GM18519 (cell line): ENCODE results near the gene BICDL1.
A peak's percentile ranks its signal among the peaks of the same experiment; 100 is the strongest.
"Not testable (repeated sequence)": the region's sequence is repeated elsewhere in the genome, so short reads cannot be mapped to it uniquely, and the experiment has no call there.

Source experiments
- ATAC-seq: cut with Tn5 transposase; IDR thresholded peaks from one replicate; pipeline ENCODE4 v1.9.1; 2021; ENCODE audit warnings: mild to moderate bottlenecking, moderate library complexity; ENCODE audit not compliant: unreplicated experiment, low FRiP score

The BICDL1 gene, protein sequence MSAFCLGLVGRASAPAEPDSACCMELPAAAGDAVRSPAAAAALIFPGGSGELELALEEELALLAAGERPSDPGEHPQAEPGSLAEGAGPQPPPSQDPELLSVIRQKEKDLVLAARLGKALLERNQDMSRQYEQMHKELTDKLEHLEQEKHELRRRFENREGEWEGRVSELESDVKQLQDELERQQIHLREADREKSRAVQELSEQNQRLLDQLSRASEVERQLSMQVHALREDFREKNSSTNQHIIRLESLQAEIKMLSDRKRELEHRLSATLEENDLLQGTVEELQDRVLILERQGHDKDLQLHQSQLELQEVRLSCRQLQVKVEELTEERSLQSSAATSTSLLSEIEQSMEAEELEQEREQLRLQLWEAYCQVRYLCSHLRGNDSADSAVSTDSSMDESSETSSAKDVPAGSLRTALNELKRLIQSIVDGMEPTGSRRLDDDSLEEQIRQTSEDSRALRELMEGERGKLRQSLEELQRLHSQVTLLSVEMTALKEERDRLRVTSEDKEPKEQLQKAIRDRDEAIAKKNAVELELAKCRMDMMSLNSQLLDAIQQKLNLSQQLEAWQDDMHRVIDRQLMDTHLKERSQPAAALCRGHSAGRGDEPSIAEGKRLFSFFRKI

DNA sequence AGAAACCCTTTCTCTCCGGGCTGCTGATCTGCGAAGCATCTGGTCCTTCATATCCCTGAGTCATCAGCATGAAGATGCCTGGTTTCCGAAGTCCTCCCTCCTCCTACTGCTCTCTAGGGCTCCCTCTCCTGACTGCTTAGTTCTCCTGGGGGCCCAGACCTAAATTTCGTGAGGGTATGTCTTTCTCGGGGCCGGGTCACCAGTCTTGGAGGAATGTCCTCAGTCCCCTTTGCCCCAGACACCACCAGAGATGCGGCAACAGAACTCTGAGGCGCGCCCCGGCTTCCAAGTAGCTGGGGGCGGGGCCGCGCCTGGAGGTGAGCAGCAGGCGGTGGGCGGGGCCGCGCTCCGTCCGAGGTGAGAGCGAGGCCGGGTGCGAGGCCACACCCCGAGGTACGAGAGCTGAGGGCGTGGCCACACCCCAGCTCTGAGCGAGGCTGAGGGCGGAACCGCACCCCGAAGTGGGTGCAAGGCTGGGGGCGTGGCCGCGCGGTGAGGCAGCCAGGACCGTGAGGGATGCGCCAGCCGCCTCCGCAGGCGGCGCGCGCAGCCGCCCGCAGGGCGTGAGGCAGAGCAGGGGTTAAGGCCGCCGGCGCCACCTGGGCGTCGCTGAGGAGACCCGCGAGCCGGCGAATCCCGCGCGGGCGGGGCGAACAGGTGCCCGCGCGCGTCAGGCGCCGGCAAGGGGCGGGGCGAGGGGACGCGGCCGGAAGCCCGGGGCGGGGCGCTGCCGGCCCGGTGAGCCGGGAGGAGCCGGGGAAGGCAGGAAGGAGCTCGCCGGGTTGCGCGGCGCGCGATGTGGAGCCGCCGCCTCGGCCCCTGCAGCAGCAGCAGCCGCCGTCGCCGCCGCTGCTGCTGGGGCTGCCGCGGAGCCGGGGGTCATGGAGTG is at the start of gene BICDL1:
TSS of gene BICDL1 (plus strand) at position 765 of the 889 bp plus-strand sequence. CDS start 633 bp downstream, outside the sequence.
- peak; percentile 86 for ATAC-seq

DNA sequence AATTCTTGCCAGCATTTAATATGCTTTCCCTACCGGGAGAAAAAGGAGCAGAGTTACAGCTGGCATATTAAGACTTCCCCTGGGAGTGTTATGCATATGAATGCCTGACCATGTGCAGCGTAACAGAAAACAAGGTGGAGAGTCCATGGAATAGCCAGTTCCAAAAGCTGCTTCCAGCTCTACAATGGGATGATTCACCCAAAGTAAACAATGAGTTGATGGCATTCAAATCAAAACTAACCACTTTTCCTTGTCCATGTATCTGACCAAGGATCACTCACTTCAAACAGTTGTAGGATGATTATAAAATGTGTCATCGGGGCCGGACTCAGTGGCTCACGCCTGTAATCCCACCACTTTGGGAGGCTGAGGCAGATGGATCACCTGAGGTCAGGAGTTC is 48.1 kb upstream of the BICDL1 start:
- ATAC-seq = no peak

DNA sequence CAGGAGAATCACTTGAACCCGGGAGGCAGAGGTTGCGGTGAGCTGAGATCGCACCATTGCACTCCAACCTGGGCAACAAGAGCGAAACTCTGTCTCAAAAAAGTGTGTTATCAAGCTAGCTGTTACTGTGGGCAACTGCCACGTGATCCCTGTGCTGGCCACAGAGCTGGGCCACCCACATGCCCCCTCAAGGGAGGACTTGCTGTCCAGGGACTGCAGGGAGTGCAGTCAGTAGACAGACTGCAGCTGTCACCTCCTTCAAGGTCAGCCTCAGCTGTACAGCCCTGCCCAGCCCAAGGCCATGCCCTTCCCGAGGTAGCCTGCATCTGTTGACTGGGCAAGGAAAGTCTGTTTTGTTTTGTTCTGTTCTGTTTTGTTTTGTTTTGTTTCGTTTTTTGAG is 46.6 kb upstream of the BICDL1 start:
- no peak for ATAC-seq

DNA sequence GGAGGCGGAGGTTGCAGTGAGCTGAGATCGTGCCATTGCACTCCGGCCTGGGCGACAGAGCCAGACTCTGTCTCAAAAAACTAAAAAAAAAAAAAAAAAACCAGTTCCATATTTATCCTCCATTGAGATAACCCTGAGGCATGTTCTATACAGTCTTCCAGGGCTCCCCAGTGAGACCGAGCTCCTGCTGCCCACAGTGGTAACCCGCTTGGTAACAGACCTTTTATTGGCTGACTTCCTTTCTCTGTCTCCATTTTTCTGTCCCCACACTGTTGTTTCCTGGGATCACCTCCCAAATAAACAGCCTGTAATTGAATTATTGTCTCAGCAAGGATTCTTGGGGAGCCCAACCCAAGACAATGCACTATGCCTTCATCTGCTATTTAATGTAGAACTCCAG is 42.8 kb upstream of the BICDL1 start:
- no peak for ATAC-seq

DNA sequence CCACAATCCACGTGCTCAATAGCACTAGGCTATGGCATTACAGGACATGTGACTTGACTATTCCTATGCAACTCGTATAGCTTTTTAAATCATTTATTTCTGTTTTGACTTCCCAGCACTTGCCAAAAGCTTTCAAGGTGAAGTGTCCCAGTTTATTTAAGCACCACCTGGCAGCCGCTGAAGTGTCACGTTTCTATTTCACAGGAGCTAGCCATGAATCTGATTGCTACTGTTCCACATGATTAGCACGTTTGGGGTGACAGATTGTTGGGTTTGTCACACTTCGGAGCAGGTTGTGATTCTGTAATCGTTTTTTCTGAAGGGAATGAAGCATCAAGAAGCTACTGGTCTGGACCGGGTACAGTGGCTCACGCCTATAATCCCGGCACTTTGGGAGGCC is 39.9 kb upstream of the BICDL1 start:
- no peak for ATAC-seq

DNA sequence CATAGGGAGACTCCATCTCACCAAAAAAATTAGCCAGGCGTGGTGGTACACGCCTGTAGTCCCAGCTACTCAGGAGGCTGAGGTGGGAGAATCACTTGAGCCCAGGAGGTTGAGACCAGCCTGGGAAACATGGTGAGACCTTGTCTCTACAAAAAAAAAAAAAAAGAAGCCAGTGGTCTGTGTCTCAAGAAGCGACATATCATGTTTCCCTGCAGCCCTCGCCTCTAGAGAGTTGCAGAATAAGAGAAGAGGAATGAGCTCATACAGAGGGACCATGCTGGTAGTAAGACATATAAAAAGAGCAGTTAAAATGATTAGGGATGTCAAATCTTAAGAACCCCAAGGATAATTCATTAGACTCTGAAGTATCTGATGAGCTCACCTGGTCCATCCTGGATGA is 39.4 kb upstream of the BICDL1 start:
- ATAC-seq = no peak

DNA sequence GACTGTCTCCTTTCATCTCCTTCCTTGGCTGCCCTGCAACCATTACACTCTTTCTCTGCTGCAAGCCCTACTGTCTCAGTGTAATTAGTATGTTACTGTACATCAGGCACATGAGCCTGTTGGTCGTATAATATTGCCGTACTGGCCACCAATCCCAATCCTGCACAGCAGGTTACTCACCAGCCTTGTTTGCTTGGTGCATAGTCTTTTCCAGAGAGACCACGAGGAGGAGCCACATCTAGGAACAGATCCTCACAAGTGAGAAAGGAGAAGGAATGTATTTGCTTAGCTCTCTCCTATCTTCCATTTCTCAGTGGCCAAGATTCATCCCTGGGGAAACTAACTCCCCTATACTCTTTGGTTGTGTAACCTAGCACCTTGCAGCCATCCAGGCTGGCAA is 33.0 kb upstream of the BICDL1 start:
- no peak for ATAC-seq

DNA sequence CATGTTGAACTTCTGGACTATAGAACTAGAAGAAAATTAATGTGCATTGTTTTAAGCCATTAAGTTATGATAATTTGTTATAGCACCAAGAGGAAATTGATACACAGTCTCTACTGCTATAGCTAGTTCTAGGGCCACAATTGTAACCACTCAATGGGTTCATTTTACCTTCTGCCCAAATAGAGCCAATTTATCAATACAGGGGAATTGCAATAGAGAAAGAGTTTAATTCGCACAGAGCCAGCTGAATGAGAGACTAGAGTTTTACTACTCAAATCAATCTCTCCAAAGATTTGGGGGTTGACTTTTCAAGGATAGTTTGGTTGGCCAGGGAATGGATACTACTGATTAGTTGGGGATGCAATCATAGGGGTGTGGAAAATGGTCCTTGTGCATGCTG is 31.9 kb upstream of the BICDL1 start:
- no peak for ATAC-seq

DNA sequence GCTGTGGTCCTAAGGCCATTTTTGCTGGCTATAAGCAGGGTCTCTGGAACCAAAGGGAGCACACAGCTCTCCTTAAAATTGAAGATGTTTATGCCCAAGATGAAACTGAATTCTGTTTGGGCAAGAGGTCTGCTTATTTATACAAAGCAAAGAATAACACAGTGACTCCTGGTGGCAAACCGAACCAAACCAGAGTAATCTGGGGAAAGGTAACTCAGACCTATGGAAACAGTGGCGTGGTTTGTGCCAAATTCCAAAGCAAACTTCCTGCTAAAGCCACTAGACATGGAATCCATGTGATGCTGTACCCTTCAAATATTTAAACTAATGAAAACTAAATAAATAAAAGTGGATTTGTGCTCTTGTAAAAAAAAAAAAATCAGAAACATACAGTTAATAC is 29.6 kb upstream of the BICDL1 start:
- ATAC-seq = no peak

DNA sequence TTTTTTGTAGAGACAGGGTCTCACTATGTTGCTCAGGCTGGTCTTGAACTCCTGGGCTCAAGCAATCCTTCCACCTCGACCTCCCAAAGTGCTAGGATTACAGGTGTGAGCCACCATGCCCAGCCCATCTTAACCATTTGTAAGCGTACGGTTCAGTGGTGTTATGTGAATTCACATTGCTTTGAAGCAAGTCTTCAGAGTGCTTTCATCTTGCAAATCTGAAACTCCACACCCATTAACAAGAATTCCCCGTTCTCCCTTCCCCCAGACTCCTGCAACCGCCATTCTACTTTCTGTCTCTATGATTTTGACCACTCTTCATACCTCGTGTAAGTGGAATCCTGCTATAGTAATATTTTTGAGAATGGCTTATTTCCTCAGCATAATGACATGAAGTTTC is 24.9 kb upstream of the BICDL1 start:
- no peak for ATAC-seq

DNA sequence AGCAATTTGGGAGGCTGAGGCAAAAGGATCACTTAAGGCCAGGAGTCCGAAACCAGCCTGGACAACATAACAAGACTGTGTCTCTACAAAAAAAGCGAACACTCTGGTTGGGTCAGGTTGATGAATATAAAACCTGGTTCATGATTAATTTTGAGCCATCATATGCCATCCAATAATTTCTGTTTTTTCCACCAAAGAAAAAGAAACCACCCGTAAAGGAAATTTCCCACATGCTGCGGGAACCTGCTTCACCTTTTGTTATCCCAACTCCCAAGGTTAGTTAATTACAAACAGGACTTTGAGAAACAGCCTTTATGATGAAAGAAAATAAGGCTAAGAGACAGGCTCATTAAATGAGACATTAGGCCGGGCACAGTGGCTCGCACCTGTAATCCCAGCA is 24.1 kb upstream of the BICDL1 start:
- ATAC-seq = no peak

DNA sequence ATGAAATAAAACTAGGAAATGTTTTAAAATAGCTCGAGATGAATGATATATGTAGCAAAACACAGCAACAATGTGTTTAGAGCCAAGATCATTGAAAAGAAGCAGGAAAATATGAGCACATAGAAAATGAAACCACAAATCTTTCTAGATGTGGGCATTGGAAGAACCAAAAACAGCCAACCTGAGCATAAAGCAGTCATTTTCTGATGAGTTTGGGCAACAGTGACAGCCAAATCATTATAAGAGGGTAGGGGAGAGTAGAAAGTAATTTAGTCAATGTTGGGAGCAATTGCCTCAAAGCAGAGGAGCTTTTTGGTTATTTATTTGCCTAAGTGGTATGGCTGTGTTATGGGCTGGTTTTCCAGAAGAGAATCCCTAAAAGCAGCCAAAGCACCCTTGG is 8.8 kb upstream of the BICDL1 start:
- ATAC-seq = no peak

DNA sequence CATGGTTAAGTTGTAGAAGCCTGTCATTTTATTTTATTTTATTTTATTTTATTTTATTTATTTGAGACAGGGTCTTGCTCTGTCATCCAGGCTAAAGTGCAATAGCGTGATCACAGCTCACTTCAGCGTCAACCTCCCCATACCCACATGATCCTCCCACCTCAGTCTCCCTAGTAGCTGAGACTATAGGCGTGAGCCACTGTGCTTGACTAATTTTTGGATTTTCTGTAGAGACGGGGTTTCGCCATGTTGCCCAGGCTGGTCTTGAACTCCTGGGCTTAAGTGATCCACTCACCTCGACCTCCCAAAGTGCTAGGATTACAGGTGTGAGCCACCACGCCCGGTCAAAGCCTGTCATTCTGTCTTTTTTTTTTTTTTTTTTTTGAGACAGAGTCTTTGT is 8.3 kb upstream of the BICDL1 start:
- ATAC-seq = not testable (repeated sequence)

DNA sequence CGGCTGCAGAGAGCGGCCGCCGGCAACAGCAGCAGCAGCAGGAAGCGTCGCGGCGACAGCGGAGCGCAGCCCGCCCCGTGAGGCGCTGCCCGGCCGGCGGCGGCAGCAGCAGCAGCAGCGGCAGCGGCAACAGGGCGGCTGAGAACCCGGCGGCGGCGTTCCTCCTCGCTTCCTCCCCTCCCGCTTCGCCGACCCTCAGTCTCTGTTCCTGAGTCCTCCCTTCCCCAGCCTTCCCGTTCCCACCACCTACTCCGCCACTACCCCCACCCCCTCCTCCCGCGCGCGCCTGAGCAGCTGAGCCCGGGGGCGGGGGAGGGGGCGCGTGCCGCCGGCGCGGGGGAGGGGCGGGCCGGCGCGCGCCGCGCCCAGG is 310 bp downstream of the BICDL1 start:
- no peak for ATAC-seq

DNA sequence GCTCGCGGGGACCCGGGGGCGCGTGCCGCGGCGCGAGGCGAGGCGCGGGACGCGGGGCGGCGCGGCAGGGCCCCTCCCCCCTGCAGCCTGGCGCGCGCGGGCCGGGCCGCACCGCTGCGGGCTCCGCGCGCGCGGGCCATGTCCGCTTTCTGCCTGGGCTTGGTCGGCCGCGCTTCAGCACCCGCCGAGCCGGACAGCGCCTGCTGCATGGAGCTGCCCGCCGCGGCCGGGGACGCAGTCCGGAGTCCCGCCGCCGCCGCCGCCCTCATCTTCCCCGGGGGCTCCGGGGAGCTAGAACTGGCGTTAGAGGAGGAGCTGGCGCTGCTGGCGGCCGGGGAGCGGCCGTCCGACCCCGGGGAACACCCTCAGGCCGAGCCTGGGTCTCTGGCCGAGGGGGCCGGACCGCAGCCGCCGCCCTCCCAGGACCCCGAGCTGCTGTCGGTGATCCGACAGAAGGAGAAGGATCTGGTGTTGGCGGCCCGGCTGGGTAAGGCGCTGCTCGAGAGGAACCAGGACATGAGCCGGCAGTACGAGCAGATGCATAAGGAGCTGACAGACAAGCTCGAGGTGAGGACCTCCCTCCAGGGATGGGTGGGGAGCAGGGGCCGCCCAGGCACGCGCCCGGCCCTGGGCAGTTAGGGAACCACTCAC is 820 bp downstream of the BICDL1 start:
- no peak for ATAC-seq

DNA sequence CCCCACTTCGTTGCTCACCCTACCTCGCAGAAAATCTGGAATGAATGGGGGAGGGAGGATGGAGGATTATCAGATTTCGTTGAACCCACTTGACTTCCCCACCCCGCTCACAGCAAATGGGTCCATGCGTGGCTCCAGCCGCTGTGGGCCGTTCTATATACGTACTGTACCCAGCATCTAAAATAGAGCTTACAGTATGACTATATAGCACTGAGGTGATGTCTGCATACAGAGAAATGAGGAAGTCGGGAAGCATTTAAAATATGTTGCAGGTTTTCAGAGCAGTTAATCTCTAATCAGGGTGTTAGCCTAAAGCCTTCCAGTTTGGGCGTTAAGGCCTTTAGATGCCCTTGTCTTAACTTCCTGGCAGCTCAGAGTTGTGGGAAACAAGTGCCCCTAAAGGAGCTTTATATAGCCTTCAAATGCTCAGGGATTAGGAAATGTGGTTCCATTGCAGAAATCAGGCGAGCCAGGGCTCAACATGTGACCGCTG is 1.4 kb downstream of the BICDL1 start:
- ATAC-seq = no peak

DNA sequence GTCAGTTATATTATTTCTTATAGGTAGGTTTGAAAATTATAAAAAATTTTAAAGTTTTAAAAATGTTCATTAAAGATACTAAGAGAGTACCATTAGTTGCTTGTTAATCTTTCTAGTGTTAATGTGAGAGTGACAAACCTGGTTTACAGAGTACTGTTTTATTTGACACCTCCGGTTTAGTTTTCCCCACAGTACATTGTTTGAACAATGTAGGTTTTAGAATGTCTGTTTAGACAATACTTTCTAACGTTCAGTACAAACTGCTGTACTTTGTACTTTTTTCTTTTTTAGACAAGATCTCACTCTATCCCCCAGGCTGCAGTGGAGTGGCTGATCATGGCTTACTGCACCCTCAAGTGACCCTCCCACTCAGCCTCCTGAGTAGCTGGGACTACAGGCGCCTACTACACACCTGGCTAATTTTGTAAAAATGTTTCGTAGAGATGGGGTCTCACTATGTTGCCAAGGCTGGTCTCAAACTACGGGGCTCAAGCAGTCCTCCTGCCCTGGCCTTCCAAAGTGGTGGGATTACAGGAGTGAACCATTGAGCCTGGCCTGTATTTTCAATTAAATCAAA is 3.2 kb downstream of the BICDL1 start:
- ATAC-seq = no peak

DNA sequence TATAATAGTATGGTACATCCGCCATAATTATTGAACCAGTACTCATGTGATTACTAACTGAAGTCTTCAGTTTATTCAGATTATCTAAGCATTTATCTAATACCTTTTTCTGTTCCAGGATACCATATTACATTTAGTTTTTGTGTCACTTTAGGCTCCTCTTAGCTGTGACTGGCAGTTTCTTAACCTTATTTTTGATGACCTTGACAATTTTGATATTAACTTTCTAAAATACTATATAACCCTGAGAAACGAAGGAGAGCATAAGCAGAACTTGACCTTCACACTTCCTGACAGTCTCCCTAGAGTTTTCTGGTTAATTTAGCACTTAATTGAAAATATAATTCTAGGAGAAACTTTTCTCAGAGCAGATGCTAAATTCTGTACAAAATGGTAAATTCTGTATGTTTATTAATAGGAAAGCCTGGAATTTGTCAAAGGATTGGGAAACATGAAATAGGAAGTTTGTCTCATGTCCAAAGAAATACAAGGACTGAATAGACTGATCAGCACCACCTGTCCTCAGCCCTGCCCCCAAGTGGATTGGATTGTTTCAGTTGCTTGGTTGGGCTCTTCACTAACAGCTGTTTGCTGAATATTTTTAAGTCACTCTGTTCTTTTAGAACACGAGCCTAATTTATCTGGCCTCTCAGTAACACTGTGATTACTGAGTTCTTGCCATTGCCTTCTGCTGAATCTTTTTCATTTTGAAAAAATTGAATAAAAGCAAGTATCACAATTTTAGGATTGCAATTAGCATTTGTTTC is 6.0 kb downstream of the BICDL1 start:
- ATAC-seq = no peak

DNA sequence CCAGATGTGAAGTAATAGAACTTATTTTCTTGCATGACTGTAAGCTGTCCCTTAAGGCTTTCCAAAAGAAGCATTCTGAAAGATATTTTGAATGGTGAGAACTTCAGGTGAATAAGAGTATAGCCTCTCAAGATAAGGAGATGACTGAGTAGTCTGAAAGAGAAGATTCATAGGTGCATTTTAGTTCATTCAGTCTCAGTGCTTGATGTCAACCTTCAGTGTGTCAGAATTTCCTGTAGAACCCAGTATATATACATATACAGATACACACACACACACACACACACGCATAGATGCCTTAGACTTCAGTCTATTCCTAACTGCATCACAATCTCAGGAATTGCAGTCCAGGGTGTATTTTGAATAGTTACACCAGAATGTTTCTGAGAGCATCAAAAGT is 7.4 kb downstream of the BICDL1 start:
- ATAC-seq = no peak
